Osteocyte (in vitro differentiated cells): ENCODE results near the gene POU6F2. TPM values are rescaled to one million over a fixed set of nuclear protein-coding genes. Genes with fewer than 3 reads are reported as not detected.

Source experiments
- DNase-seq: peaks from one replicate; pipeline ENCODE4 v3.0.0; 2021; ENCODE audit warnings: mixed read lengths; ENCODE audit not compliant: unreplicated experiment; ENCODE audit errors: extremely low spot score
- H3K27ac Mint-ChIP-seq: one replicate; pipeline ENCODE4 v1.8.0; 2021; ENCODE audit warnings: mild to moderate bottlenecking, mixed read lengths; ENCODE audit not compliant: unreplicated experiment
- H3K27me3 Mint-ChIP-seq: one replicate; pipeline ENCODE4 v1.8.0; 2021; ENCODE audit warnings: mixed read lengths; ENCODE audit not compliant: unreplicated experiment
- H3K36me3 Mint-ChIP-seq: one replicate; pipeline ENCODE4 v1.8.0; 2021; ENCODE audit warnings: mixed read lengths; ENCODE audit not compliant: unreplicated experiment
- H3K4me1 Mint-ChIP-seq: one replicate; pipeline ENCODE4 v1.8.0; 2021; ENCODE audit warnings: mixed read lengths; ENCODE audit not compliant: unreplicated experiment
- H3K4me3 Mint-ChIP-seq: one replicate; pipeline ENCODE4 v1.8.0; 2021; ENCODE audit warnings: mild to moderate bottlenecking, moderate library complexity, mixed read lengths; ENCODE audit not compliant: unreplicated experiment
- H3K9me3 Mint-ChIP-seq: one replicate; pipeline ENCODE4 v1.8.0; 2021; ENCODE audit warnings: mixed read lengths; ENCODE audit not compliant: unreplicated experiment
- total RNA-seq: library from RNA; stranded (reverse); gene quantifications from 2 replicates; pipeline ENCODE4 v1.2.1, GENCODE V29; 2021
- TF ChIP-seq, protein P1 (sequence below): fragments of 200-600 bp; sonication (generic); IDR thresholded peaks from 2 replicates; pipeline ENCODE4 v1.5.0; 2021; ENCODE audit warnings: antibody characterized with exemption, mild to moderate bottlenecking, moderate library complexity

The POU6F2 gene
- total RNA-seq, 1 donor from 2014 or later: 0.78 TPM

DNA sequence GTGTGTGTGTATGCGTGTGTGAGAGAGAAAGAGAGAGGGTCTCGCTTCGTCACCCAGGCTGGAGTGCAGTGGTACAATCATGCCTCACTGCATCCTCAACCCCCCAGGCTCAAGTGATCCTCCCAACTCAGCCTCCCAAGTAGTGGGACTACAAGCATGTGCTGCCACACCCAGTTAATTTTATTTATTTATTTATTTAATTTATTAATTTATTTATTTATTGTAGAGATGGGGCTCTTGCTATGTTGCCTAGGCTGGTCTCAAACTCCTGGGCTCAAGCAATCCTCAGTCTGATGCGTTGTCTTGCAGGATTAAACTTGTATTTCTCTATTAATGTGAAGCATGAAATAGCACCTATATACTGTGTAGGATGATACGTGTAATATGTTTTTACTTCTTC is 21.8 kb upstream of the POU6F2 start:
- DNase-seq: no peak
- Mint-ChIP-seq H3K4me3 (no peak overlapping the region), H3K27ac (no peak overlapping the region), H3K9me3 (no peaks in the 10 kb centered on the region), H3K36me3 (no peaks in the 10 kb centered on the region), H3K27me3 (peaks cover 33% of the 10 kb centered on the region), H3K4me1 (no peaks in the 10 kb centered on the region)
- TF ChIP-seq, protein P1, sequence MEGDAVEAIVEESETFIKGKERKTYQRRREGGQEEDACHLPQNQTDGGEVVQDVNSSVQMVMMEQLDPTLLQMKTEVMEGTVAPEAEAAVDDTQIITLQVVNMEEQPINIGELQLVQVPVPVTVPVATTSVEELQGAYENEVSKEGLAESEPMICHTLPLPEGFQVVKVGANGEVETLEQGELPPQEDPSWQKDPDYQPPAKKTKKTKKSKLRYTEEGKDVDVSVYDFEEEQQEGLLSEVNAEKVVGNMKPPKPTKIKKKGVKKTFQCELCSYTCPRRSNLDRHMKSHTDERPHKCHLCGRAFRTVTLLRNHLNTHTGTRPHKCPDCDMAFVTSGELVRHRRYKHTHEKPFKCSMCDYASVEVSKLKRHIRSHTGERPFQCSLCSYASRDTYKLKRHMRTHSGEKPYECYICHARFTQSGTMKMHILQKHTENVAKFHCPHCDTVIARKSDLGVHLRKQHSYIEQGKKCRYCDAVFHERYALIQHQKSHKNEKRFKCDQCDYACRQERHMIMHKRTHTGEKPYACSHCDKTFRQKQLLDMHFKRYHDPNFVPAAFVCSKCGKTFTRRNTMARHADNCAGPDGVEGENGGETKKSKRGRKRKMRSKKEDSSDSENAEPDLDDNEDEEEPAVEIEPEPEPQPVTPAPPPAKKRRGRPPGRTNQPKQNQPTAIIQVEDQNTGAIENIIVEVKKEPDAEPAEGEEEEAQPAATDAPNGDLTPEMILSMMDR: no peak

DNA sequence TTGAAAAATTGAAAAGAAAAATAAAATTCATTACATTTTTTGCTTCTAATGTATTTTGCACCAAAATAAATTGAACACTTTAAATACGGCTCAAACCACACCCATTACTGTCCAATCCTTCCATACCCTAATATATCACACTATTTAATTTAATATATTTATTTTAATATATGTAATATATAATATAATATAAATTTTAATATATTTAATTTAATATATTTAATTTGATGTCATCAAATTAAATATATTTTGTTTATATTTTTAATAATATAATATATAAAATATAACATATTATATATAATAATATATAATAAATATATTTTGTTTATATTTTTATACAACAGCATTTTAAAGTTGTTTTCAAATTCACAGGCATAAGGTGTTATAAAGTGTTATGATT is 15.7 kb upstream of the POU6F2 start:
- Mint-ChIP-seq H3K9me3 (peaks cover 8% of the 10 kb centered on the region), H3K4me1 (no peaks in the 10 kb centered on the region), H3K4me3 (no peak overlapping the region), H3K36me3 (no peaks in the 10 kb centered on the region), H3K27ac (no peak overlapping the region), H3K27me3 (peaks cover 28% of the 10 kb centered on the region)
- TF ChIP-seq, protein P1: no peak
- DNase-seq: no peak

DNA sequence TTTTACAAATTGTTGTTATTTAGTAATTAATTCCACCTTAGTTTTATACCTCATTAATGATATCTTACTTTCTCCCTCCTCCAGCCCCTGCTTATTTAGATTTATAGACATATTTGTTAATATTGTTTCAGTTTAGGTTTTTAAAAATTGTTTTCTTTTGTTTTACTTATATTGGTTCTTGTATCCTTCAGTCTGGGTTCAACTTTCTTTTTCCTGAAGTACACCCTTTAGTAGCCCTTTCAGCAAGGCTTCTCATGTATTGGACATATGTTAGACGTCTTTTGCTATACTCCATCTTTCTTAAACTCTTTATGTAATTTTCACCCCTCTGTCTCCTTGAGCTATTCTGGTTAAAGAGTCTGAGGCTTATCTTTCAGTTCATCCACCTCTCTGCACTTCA is 12.8 kb upstream of the POU6F2 start:
- peaks cover 29% of the 10 kb centered on the region for H3K27me3 Mint-ChIP-seq
- H3K4me3 Mint-ChIP-seq: no peak overlapping the region
- no peak overlapping the region for H3K27ac Mint-ChIP-seq
- DNase-seq: no peak
- H3K9me3 Mint-ChIP-seq: peaks cover 8% of the 10 kb centered on the region
- no peaks in the 10 kb centered on the region for H3K36me3 Mint-ChIP-seq
- TF ChIP-seq, protein P1: no peak
- no peaks in the 10 kb centered on the region for H3K4me1 Mint-ChIP-seq

DNA sequence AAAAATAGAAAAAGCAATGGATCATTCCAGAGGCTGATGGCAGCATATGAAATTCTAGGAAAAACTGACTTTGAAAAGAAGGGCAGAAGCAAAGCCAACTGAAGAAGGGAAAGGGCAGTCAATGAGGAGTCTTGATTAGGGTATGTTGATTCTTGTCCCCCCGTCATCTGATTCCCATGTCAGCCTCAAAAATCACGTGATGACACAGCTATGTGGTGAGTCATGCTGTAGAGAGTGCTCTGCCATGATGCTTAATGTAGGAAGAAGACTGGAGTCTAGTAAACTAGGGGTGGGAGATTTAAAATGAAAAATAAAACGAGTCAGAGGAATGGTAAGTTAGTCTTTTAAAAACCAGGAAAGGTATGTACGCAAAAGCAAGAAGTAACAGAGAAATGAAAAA is 3.9 kb upstream of the POU6F2 start:
- no peaks in the 10 kb centered on the region for H3K9me3 Mint-ChIP-seq
- no peak overlapping the region for H3K27ac Mint-ChIP-seq
- TF ChIP-seq, protein P1: no peak
- peaks cover 6% of the 10 kb centered on the region for H3K4me1 Mint-ChIP-seq
- no peaks in the 10 kb centered on the region for H3K36me3 Mint-ChIP-seq
- H3K27me3 Mint-ChIP-seq: peaks cover 61% of the 10 kb centered on the region
- no peak overlapping the region for H3K4me3 Mint-ChIP-seq
- no peak for DNase-seq

DNA sequence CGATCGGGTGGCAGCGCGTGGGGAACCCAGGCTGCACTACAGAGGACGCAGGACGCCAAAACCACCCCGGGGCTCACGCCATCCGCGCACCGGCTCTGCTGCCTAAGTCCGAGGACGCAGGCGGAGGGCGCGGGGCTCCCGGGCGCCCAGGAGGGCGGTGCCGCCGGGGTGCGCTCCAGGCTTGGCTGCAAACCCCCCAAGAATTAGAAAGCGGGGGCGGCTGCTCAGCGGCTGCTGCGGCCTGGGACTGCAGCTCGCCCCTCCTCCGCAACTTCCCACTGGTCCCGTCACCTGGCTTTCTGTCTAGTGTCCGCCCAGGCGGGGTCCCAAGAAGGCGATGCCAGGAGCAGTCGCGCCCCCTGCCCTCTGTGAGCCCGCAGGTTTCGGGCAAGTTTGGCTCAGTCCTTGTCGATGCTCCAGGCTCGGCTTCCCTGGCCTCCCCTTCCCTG is 1.7 kb upstream of the POU6F2 start:
- H3K27ac Mint-ChIP-seq: no peak overlapping the region
- H3K4me3 Mint-ChIP-seq: no peak overlapping the region
- DNase-seq: no peak
- H3K9me3 Mint-ChIP-seq: no peaks in the 10 kb centered on the region
- peaks cover 6% of the 10 kb centered on the region for H3K4me1 Mint-ChIP-seq
- no peaks in the 10 kb centered on the region for H3K36me3 Mint-ChIP-seq
- TF ChIP-seq, protein P1: no peak
- H3K27me3 Mint-ChIP-seq: peaks cover 69% of the 10 kb centered on the region
